Astrocyte (in vitro differentiated cells and primary cell): ENCODE measurements around the gene SAMM50. TPM values are rescaled to one million over a fixed set of nuclear protein-coding genes. Genes with fewer than 3 reads are reported as not detected.
A peak's percentile ranks its signal among the peaks of the same experiment; 100 is the strongest.

Source experiments
- DNase-seq: peaks from one replicate; pipeline ENCODE4 v3.0.0-alpha.2; 2010; ENCODE audit warnings: low read depth
- FAIRE-seq: peaks from 2 replicates; lab custom pipeline; 2011; peaks lifted over from hg19 to GRCh38; lab: Jason Lieb, UNC
- H2AFZ ChIP-seq: 2 replicates; pipeline ENCODE4 v1.6.0; 2012; ENCODE audit warnings: low read depth, low read length, inconsistent platforms
- H3K27ac ChIP-seq: 2 replicates; pipeline ENCODE4 v1.5.1; 2011; ENCODE audit warnings: low read depth, low read length, inconsistent platforms
- H3K27me3 ChIP-seq: 2 replicates; pipeline ENCODE4 v1.6.0; 2011; ENCODE audit warnings: low read length, inconsistent platforms; ENCODE audit not compliant: insufficient read depth
- H3K36me3 ChIP-seq: 2 replicates; pipeline ENCODE4 v1.5.1; 2011; ENCODE audit warnings: low read length, inconsistent platforms; ENCODE audit not compliant: insufficient read depth
- H3K4me1 ChIP-seq: 2 replicates; pipeline ENCODE4 v1.5.1; 2011; ENCODE audit warnings: low read length, inconsistent platforms; ENCODE audit not compliant: insufficient read depth
- H3K4me2 ChIP-seq: 2 replicates; pipeline ENCODE4 v1.6.0; 2012; ENCODE audit warnings: low read length, inconsistent platforms
- H3K4me3 ChIP-seq: 2 replicates; pipeline ENCODE4 v1.5.1; 2011; ENCODE audit warnings: low read depth, mild to moderate bottlenecking, low read length, inconsistent platforms; ENCODE audit not compliant: insufficient read depth
- H3K79me2 ChIP-seq: 2 replicates; pipeline ENCODE4 v1.6.0; 2012; ENCODE audit warnings: mild to moderate bottlenecking, low read length, inconsistent platforms; ENCODE audit not compliant: insufficient read depth
- H3K9ac ChIP-seq: 2 replicates; pipeline ENCODE4 v1.6.0; 2012; ENCODE audit warnings: mild to moderate bottlenecking, low read length, inconsistent platforms
- H3K9me3 ChIP-seq: 2 replicates; pipeline ENCODE4 v1.5.1; 2012; ENCODE audit warnings: low read depth, mild to moderate bottlenecking, low read length, inconsistent platforms; ENCODE audit not compliant: insufficient read depth
- H4K20me1 ChIP-seq: 2 replicates; pipeline ENCODE4 v1.6.0; 2012; ENCODE audit warnings: low read length, inconsistent platforms; ENCODE audit not compliant: insufficient read depth
- H3K27ac Mint-ChIP-seq: one replicate; pipeline ENCODE4 v1.8.0; 2021; ENCODE audit warnings: mild to moderate bottlenecking, mixed read lengths; ENCODE audit not compliant: unreplicated experiment
- H3K27me3 Mint-ChIP-seq: one replicate; pipeline ENCODE4 v1.8.0; 2021; ENCODE audit warnings: low read depth, mixed read lengths; ENCODE audit not compliant: unreplicated experiment
- H3K36me3 Mint-ChIP-seq: one replicate; pipeline ENCODE4 v1.8.0; 2021; ENCODE audit warnings: low read depth, mixed read lengths; ENCODE audit not compliant: unreplicated experiment
- H3K4me1 Mint-ChIP-seq: one replicate; pipeline ENCODE4 v1.8.0; 2021; ENCODE audit warnings: low read depth, mixed read lengths; ENCODE audit not compliant: unreplicated experiment
- H3K4me3 Mint-ChIP-seq: one replicate; pipeline ENCODE4 v1.8.0; 2021; ENCODE audit warnings: mild to moderate bottlenecking, moderate library complexity, mixed read lengths; ENCODE audit not compliant: unreplicated experiment
- H3K9me3 Mint-ChIP-seq: one replicate; pipeline ENCODE4 v1.8.0; 2021; ENCODE audit warnings: mild to moderate bottlenecking, mixed read lengths; ENCODE audit not compliant: unreplicated experiment
- EZH2 ChIP-seq: IDR thresholded peaks from 2 replicates; pipeline ENCODE4 v1.6.1; 2012; ENCODE audit warnings: mild to moderate bottlenecking, low read length, inconsistent platforms; ENCODE audit not compliant: insufficient read depth
- total RNA-seq: library from RNA; stranded (reverse); gene quantifications from 2 replicates; pipeline ENCODE4 v1.2.1, GENCODE V29; 2021
- TF ChIP-seq, protein P1 (sequence below): IDR thresholded peaks from 2 replicates; pipeline ENCODE4 v1.5.1; 2011; ENCODE audit warnings: low read depth, mild to moderate bottlenecking, inconsistent platforms, low read length, moderate library complexity; ENCODE audit not compliant: insufficient read depth

The SAMM50 gene
- total RNA-seq, 1 donor from 2014 or later = 63.4 TPM

DNA sequence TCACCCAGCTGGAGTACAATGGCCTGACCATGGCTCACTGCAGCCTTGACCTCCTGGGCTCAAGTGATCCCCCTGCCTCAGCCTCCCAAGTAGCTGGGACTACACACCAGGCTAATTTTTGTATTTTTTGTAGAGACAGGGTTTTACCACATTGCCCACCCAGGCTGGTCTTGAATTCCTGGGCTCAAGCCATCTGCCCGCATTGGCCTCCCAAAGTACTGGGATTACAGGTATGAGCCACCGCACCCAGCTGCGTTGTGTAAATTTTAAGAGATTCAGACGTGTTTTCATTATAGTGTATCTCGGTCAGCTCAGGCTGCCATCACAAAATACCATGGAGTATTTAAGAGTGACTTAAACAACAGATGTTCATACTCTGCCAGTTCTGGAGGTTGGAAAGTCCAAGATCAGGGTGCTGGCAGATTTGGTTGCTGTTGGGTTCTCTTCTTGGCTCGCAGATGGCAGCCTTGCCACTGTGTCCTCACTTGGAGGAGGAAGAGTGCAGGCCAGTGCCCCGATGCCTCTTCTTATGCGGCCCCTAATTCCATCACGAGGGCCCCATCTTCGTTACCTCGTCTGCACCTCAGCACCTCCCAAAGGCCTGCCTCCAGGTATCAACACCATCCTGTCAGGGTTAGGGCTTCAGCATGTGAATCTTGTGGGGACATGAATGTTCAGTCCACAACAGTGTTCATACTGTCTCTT lies 36.2 kb downstream of the SAMM50 start:
- no peak for DNase-seq
- Histone ChIP-seq H3K9me3 (no peaks in the 10 kb centered on the region), H3K79me2 (peaks cover 5% of the 10 kb centered on the region), H3K4me1 (peaks cover 9% of the 10 kb centered on the region), H3K4me2 (no peak overlapping the region), H3K27me3 (no peaks in the 10 kb centered on the region), H3K9ac (no peak overlapping the region), H3K27ac (no peak overlapping the region), H3K36me3 (peaks cover 21% of the 10 kb centered on the region), H4K20me1 (peaks cover 43% of the 10 kb centered on the region), H3K4me3 (no peak overlapping the region), H2AFZ (no peak overlapping the region)
- no peak overlapping the region for H3K4me3 Mint-ChIP-seq
- no peak overlapping the region for H3K27ac Mint-ChIP-seq
- no peaks in the 10 kb centered on the region for H3K9me3 Mint-ChIP-seq
- TF ChIP-seq, protein P1, sequence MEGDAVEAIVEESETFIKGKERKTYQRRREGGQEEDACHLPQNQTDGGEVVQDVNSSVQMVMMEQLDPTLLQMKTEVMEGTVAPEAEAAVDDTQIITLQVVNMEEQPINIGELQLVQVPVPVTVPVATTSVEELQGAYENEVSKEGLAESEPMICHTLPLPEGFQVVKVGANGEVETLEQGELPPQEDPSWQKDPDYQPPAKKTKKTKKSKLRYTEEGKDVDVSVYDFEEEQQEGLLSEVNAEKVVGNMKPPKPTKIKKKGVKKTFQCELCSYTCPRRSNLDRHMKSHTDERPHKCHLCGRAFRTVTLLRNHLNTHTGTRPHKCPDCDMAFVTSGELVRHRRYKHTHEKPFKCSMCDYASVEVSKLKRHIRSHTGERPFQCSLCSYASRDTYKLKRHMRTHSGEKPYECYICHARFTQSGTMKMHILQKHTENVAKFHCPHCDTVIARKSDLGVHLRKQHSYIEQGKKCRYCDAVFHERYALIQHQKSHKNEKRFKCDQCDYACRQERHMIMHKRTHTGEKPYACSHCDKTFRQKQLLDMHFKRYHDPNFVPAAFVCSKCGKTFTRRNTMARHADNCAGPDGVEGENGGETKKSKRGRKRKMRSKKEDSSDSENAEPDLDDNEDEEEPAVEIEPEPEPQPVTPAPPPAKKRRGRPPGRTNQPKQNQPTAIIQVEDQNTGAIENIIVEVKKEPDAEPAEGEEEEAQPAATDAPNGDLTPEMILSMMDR = no peak
- TF ChIP-seq EZH2 = no peak
- H3K4me1 Mint-ChIP-seq = no peaks in the 10 kb centered on the region
- no peaks in the 10 kb centered on the region for H3K27me3 Mint-ChIP-seq
- FAIRE-seq = no peak
- peaks cover 16% of the 10 kb centered on the region for H3K36me3 Mint-ChIP-seq

DNA sequence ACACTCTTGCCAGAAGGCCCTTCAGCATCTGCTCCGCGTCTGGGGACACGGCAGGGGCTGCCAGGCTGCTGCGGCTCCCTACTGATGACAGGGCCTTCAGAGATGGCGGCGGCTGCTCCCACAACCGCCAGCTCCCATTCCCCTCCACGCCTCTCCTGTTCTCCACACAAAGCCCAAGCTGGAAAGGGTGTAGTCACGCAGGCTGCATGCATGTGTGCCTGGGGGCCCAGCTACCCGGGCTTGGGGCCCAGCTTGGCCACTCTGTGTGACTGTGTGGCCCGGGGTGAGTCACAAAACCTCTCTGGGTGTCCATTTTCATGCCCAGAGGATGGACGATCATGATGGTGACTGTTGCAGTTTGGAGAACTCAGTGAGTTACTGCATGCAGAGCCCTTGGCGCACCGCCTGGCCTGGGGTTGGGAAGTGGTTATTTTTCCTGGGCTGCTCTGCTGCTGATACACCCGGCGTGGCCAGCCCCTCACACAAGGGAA lies 37.1 kb downstream of the SAMM50 start:
- H3K9me3 Mint-ChIP-seq = no peaks in the 10 kb centered on the region
- peaks cover 15% of the 10 kb centered on the region for H3K36me3 Mint-ChIP-seq
- no peak overlapping the region for H3K4me3 Mint-ChIP-seq
- Histone ChIP-seq H3K79me2 (peaks cover 5% of the 10 kb centered on the region), H3K9me3 (no peaks in the 10 kb centered on the region), H3K27me3 (no peaks in the 10 kb centered on the region), H3K9ac (no peak overlapping the region), H3K4me1 (peaks cover 9% of the 10 kb centered on the region), H3K4me2 (no peak overlapping the region), H3K27ac (no peak overlapping the region), H4K20me1 (peaks cover 45% of the 10 kb centered on the region), H3K36me3 (peaks cover 24% of the 10 kb centered on the region), H2AFZ (no peak overlapping the region), H3K4me3 (no peak overlapping the region)
- no peak overlapping the region for H3K27ac Mint-ChIP-seq
- H3K4me1 Mint-ChIP-seq = no peaks in the 10 kb centered on the region
- DNase-seq (peak; percentile 59), FAIRE-seq (no peak)
- TF ChIP-seq, protein P1 = no peak
- no peak for TF ChIP-seq EZH2
- no peaks in the 10 kb centered on the region for H3K27me3 Mint-ChIP-seq
